Esophagus muscularis mucosa (tissue), 4 donors: ENCODE measurements around the gene SLC24A4.

ENCODE experiments used
- EP300 ChIP-seq: sonication (generic); formaldehyde crosslinking; IDR thresholded peaks from one replicate; pipeline ENCODE4 v1.6.1; 2017; ENCODE audit warnings: antibody characterized with exemption
- POLR2A ChIP-seq: fragments of 450-650 bp; IDR thresholded peaks from one replicate; pipeline ENCODE4 v1.6.1; 2017; ENCODE audit warnings: antibody characterized with exemption, moderate library complexity, mild to moderate bottlenecking, low read depth
- POLR2AphosphoS5 ChIP-seq, 2 donors: sonication (generic); formaldehyde crosslinking; IDR thresholded peaks; one replicate each; pipeline ENCODE4 v1.6.1; 2017; ENCODE audit warnings: antibody characterized with exemption in 2 of 2
- TF ChIP-seq, protein P1 (sequence below), 3 experiments: fragments of 200-600 bp in 2 of 3; fragments of 450-650 bp in 1 of 3; sonication (generic) in 2 of 3; IDR thresholded peaks; one replicate each; pipeline ENCODE4 v1.5.1; 2017 to 2019; ENCODE audit warnings: antibody characterized with exemption in 3 of 3, mild to moderate bottlenecking in 2 of 3, moderate library complexity in 1 of 3

DNA sequence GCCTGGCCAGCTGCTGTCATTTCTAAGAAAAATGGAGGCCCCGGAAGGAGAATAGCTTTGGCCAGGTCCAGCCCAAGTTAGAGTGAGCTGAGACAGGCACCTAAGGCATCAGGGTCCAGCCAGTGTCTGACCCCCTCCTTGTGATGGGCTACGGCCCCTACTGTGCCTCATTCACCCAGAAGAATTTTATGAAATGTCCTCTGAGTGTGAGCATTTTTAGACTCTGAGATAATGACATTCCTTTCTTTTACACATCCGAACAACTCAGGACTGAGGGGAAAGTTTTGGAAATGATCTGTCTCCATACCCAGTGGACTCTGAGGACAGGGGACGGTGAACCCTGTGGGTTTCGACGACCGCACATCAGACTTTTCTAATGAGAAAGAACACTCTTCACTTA is 50.4 kb downstream of the SLC24A4 start:
- TF ChIP-seq, protein P1, sequence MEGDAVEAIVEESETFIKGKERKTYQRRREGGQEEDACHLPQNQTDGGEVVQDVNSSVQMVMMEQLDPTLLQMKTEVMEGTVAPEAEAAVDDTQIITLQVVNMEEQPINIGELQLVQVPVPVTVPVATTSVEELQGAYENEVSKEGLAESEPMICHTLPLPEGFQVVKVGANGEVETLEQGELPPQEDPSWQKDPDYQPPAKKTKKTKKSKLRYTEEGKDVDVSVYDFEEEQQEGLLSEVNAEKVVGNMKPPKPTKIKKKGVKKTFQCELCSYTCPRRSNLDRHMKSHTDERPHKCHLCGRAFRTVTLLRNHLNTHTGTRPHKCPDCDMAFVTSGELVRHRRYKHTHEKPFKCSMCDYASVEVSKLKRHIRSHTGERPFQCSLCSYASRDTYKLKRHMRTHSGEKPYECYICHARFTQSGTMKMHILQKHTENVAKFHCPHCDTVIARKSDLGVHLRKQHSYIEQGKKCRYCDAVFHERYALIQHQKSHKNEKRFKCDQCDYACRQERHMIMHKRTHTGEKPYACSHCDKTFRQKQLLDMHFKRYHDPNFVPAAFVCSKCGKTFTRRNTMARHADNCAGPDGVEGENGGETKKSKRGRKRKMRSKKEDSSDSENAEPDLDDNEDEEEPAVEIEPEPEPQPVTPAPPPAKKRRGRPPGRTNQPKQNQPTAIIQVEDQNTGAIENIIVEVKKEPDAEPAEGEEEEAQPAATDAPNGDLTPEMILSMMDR (IDR thresholded peaks at IDR 0.05), result no peak
- TF ChIP-seq POLR2AphosphoS5 (IDR thresholded peaks at IDR 0.05) (no peak), POLR2A (no peak), EP300 (no peak)
